ENCODE measurements around the gene QRSL1. TPM values are rescaled to one million over a fixed set of nuclear protein-coding genes. Genes with fewer than 3 reads are reported as not detected.

QRSL1 gene
- total and polyA plus RNA-seq, 3 experiments from 2014 or later = 9.7 to 27.2 (median 23.0) TPM

DNA sequence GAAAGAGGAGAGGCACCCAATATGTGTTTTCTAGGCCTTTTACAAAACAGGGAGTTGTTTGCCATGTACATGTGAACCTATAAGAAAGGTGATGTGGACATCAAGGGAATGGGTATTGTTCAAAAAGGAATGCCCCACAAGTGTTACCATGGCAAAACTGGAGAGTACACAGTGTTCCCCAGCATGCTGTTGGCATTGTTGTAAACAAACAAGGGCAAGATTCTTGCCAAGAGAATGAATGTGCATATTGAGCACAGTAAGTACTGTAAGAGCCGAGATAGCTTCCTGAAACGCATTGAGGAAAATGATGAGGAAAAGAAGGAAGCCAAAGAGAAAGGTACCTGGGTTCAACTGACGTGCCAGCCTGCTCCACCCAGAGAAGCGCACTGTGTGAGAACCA, 13.1 kb downstream of the QRSL1 start:
- H3K4me1 ChIP-seq (ENCODE audit: insufficient read depth, low read length) = no peaks in the 10 kb centered on the region
- no peaks in the 10 kb centered on the region for H3K27me3 Mint-ChIP-seq
- no peak overlapping the region for H3K27ac ChIP-seq (ENCODE audit: low read depth, low read length)
- peaks cover 17% of the 10 kb centered on the region for H3K36me3 ChIP-seq (ENCODE audit: insufficient read depth, low read length)
- no peaks in the 10 kb centered on the region for H3K27me3 ChIP-seq (ENCODE audit: insufficient read depth, low read length, poor library complexity, severe bottlenecking)
- POLR2A ChIA-PET = no interaction called here
- peaks cover 9 to 20% (median 17%) of the 10 kb centered on the region in 3 donors for H3K4me1 Mint-ChIP-seq
- H3K27ac Mint-ChIP-seq = no peak overlapping the region
- no peak overlapping the region for H3K4me3 Mint-ChIP-seq
- DNase-seq = no peak
- no peak overlapping the region for H3K4me3 ChIP-seq (ENCODE audit: low read length)
- no peaks in the 10 kb centered on the region for H3K9me3 ChIP-seq (ENCODE audit: low read length)
- no peaks in the 10 kb centered on the region for H3K9me3 Mint-ChIP-seq
- peaks cover 0 to 72% (median 25%) of the 10 kb centered on the region in 3 donors for H3K36me3 Mint-ChIP-seq
- CTCF ChIA-PET = no interaction called here

GRCh38 chr6:106643061-106643460, 13.7 kb downstream of the QRSL1 start:
- Mint-ChIP-seq H3K27ac (no peak overlapping the region), H3K27me3 (no peaks in the 10 kb centered on the region), H3K9me3 (no peaks in the 10 kb centered on the region), H3K4me3 (no peak overlapping the region), H3K4me1 (peaks cover 8 to 15% (median 11%) of the 10 kb centered on the region in 3 donors), H3K36me3 (peaks cover 0 to 69% (median 23%) of the 10 kb centered on the region in 3 donors)
- POLR2A ChIA-PET = no interaction called here
- DNase-seq = no peak
- H3K4me3 ChIP-seq (ENCODE audit: low read length) = no peak overlapping the region
- H3K36me3 ChIP-seq (ENCODE audit: insufficient read depth, low read length) = peaks cover 17% of the 10 kb centered on the region
- no peaks in the 10 kb centered on the region for H3K27me3 ChIP-seq (ENCODE audit: insufficient read depth, low read length, poor library complexity, severe bottlenecking)
- CTCF ChIA-PET = no interaction called here
- no peaks in the 10 kb centered on the region for H3K9me3 ChIP-seq (ENCODE audit: low read length)
- no peaks in the 10 kb centered on the region for H3K4me1 ChIP-seq (ENCODE audit: insufficient read depth, low read length)
- no peak overlapping the region for H3K27ac ChIP-seq (ENCODE audit: low read depth, low read length)

DNA sequence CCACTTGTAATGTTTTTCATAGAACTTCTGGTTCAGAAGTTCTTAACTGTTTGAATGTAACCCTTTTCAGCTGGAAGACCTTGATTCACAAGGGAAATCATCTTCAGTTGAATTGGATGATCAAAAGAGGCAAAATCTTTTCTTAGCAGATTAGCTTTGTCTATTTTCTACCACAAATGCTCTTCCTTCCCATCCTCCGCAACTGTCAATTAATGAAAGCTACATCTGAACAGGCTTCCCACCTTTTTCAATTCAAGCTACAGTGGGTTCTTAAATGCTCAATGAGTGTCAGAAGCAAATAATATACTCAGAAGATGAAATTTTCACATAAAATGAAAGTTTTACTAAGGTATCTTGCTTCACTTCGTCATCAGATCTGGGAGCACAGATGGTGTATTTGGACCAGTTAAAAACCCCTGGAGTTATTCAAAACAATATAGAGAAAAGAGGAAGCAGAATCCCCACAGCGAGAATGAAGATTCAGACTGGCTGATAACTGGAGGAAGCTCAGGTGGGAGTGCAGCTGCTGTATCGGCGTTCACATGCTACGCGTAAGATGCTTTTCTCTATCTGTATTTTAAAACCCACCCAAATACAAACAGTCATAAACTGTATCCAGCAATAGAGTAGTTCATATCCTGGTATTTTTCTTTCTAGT, 19.4 kb downstream of the QRSL1 start:
- no peaks in the 10 kb centered on the region for H3K27me3 ChIP-seq (ENCODE audit: insufficient read depth, low read length, poor library complexity, severe bottlenecking)
- DNase-seq = no peak
- H3K4me1 Mint-ChIP-seq = no peaks in the 10 kb centered on the region
- H3K36me3 Mint-ChIP-seq = peaks cover 0 to 77% (median 4%) of the 10 kb centered on the region in 3 donors
- H3K4me3 Mint-ChIP-seq = no peak overlapping the region
- H3K27ac ChIP-seq (ENCODE audit: low read depth, low read length) = no peak overlapping the region
- peak overlapping the region in 1 of 8 donors; percentile 54 for H3K27ac Mint-ChIP-seq
- POLR2A ChIA-PET = no interaction called here
- no peak overlapping the region for H3K4me3 ChIP-seq (ENCODE audit: low read length)
- CTCF ChIA-PET = interaction anchor here (0.8 kb wide), 1 partner anchor 82 kb away, joined by 3 read pairs; no protein-coding TSS in a partner anchor
- peaks cover 23% of the 10 kb centered on the region for H3K36me3 ChIP-seq (ENCODE audit: insufficient read depth, low read length)
- no peaks in the 10 kb centered on the region for H3K9me3 ChIP-seq (ENCODE audit: low read length)
- no peaks in the 10 kb centered on the region for H3K9me3 Mint-ChIP-seq
- H3K27me3 Mint-ChIP-seq = no peaks in the 10 kb centered on the region
- no peaks in the 10 kb centered on the region for H3K4me1 ChIP-seq (ENCODE audit: insufficient read depth, low read length)

DNA sequence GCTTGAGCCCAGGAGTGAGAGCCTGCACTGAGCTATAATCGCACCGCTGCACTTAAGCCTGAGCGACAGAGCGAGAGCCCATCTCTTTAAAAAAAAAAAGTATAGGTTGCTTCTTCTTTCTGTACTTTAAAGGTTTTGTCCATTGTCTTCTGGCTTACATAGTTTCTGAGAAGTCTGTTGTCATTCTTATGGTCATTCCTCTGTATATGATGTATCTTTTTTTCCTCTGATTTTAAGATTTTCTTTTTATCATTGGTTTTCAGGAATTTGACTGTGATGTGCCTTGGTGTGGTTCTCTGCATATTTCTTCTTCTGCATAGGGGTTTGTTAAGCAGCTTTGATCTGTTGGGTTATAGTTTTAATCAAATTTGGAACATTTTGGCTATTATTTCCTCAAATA, 29.1 kb downstream of the QRSL1 start:
- Histone ChIP-seq H3K36me3 (ENCODE audit: insufficient read depth, low read length) (no peaks in the 10 kb centered on the region), H3K27ac (ENCODE audit: low read depth, low read length) (no peak overlapping the region), H3K4me3 (ENCODE audit: low read length) (no peak overlapping the region), H3K4me1 (ENCODE audit: insufficient read depth, low read length) (no peaks in the 10 kb centered on the region), H3K9me3 (ENCODE audit: low read length) (no peaks in the 10 kb centered on the region), H3K27me3 (ENCODE audit: insufficient read depth, low read length, poor library complexity, severe bottlenecking) (no peaks in the 10 kb centered on the region)
- no peak overlapping the region for H3K27ac Mint-ChIP-seq
- no peak overlapping the region for H3K4me3 Mint-ChIP-seq
- H3K9me3 Mint-ChIP-seq = peaks cover 6 to 15% (median 10%) of the 10 kb centered on the region in 5 donors
- no peaks in the 10 kb centered on the region for H3K4me1 Mint-ChIP-seq
- ChIA-PET POLR2A (no interaction called here), CTCF (interaction anchor here (1.3 kb wide), 1 partner anchor 214 kb away, joined by 3 read pairs; no protein-coding TSS in a partner anchor)
- H3K36me3 Mint-ChIP-seq = peaks cover 41 to 84% (median 43%) of the 10 kb centered on the region in 3 donors
- H3K27me3 Mint-ChIP-seq = no peaks in the 10 kb centered on the region
- DNase-seq = no peak

DNA sequence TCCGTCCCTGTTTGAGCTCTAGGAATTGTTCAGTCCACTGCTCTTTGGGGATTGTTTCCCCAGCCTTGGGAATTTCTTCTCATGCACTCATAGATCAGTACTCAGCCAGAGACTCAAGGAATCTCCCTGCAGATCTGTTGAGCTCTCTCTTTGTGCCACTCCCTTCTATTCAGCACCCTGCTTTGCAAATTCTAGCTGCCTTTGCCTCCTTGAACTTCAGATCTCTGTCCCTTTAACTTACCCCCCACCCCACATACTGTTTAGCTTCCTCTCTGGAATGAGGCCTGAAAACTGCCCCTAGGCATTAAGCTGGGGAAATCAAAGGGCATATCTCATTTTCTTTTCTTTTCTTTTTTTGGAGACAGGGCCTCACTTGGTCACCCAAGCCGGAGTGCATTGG, 30.5 kb downstream of the QRSL1 start:
- Mint-ChIP-seq H3K27me3 (no peaks in the 10 kb centered on the region), H3K27ac (no peak overlapping the region), H3K4me1 (no peaks in the 10 kb centered on the region), H3K4me3 (no peak overlapping the region), H3K9me3 (peaks cover 6 to 15% (median 10%) of the 10 kb centered on the region in 5 donors), H3K36me3 (peaks cover 45 to 85% (median 47%) of the 10 kb centered on the region in 3 donors)
- POLR2A ChIA-PET = interaction anchor here (0.6 kb wide), 1 partner anchor 313 kb away, joined by 3 read pairs; no protein-coding TSS in a partner anchor
- Histone ChIP-seq H3K4me1 (ENCODE audit: insufficient read depth, low read length) (no peaks in the 10 kb centered on the region), H3K4me3 (ENCODE audit: low read length) (no peak overlapping the region), H3K27me3 (ENCODE audit: insufficient read depth, low read length, poor library complexity, severe bottlenecking) (no peaks in the 10 kb centered on the region), H3K27ac (ENCODE audit: low read depth, low read length) (no peak overlapping the region), H3K9me3 (ENCODE audit: low read length) (no peaks in the 10 kb centered on the region), H3K36me3 (ENCODE audit: insufficient read depth, low read length) (no peaks in the 10 kb centered on the region)
- CTCF ChIA-PET = no interaction called here
- no peak for DNase-seq

- no peak overlapping the region for H3K4me3 Mint-ChIP-seq
- Histone ChIP-seq H3K27me3 (ENCODE audit: insufficient read depth, low read length, poor library complexity, severe bottlenecking) (no peaks in the 10 kb centered on the region), H3K4me3 (ENCODE audit: low read length) (no peak overlapping the region), H3K9me3 (ENCODE audit: low read length) (no peaks in the 10 kb centered on the region), H3K27ac (ENCODE audit: low read depth, low read length) (no peak overlapping the region), H3K36me3 (ENCODE audit: insufficient read depth, low read length) (no peaks in the 10 kb centered on the region), H3K4me1 (ENCODE audit: insufficient read depth, low read length) (no peaks in the 10 kb centered on the region)
- DNase-seq = no peak
- H3K4me1 Mint-ChIP-seq = no peaks in the 10 kb centered on the region
- CTCF ChIA-PET = no interaction called here
- POLR2A ChIA-PET = no interaction called here
- H3K36me3 Mint-ChIP-seq = peaks cover 28 to 83% (median 41%) of the 10 kb centered on the region in 3 donors
- peaks cover 3 to 11% (median 8%) of the 10 kb centered on the region in 5 donors for H3K9me3 Mint-ChIP-seq
- H3K27me3 Mint-ChIP-seq = no peaks in the 10 kb centered on the region
- H3K27ac Mint-ChIP-seq = no peak overlapping the region
These were observed 33.1 kb downstream of the QRSL1 start for GRCh38 chr6:106662458-106662857.

- Mint-ChIP-seq H3K9me3 (no peaks in the 10 kb centered on the region), H3K4me3 (no peak overlapping the region), H3K27me3 (no peaks in the 10 kb centered on the region), H3K27ac (no peak overlapping the region), H3K36me3 (peaks cover 4 to 51% (median 23%) of the 10 kb centered on the region in 3 donors), H3K4me1 (no peaks in the 10 kb centered on the region)
- Histone ChIP-seq H3K4me1 (ENCODE audit: insufficient read depth, low read length) (no peaks in the 10 kb centered on the region), H3K4me3 (ENCODE audit: low read length) (no peak overlapping the region), H3K27me3 (ENCODE audit: insufficient read depth, low read length, poor library complexity, severe bottlenecking) (no peaks in the 10 kb centered on the region), H3K9me3 (ENCODE audit: low read length) (no peaks in the 10 kb centered on the region), H3K27ac (ENCODE audit: low read depth, low read length) (no peak overlapping the region), H3K36me3 (ENCODE audit: insufficient read depth, low read length) (no peaks in the 10 kb centered on the region)
- POLR2A ChIA-PET = no interaction called here
- DNase-seq = no peak
- CTCF ChIA-PET = no interaction called here
These were observed 37.1 kb downstream of the QRSL1 start for GRCh38 chr6:106666282-106667021.

DNA sequence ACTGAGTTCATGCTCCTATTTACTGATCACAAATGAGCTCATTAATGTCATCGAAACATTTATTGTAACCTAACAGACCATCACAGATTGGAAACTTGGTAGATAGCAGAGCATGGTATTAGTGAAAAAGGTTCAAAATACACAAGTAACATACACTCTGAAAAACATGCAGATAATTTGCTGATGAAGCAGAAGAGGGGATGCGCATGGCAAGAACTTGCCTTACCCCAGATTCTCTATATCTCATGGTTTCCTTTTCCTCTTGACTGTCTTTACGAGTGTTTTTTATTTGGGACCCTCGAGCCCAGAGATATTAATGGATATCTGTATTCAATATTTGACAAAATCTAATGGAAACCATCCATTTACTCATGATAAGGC, 37.6 kb downstream of the QRSL1 start:
- no peak overlapping the region for H3K27ac Mint-ChIP-seq
- no peak overlapping the region for H3K4me3 Mint-ChIP-seq
- no peaks in the 10 kb centered on the region for H3K27me3 Mint-ChIP-seq
- no peak overlapping the region for H3K27ac ChIP-seq (ENCODE audit: low read depth, low read length)
- H3K9me3 ChIP-seq (ENCODE audit: low read length) = no peaks in the 10 kb centered on the region
- POLR2A ChIA-PET = no interaction called here
- H3K4me1 Mint-ChIP-seq = no peaks in the 10 kb centered on the region
- no peaks in the 10 kb centered on the region for H3K36me3 ChIP-seq (ENCODE audit: insufficient read depth, low read length)
- no peak for DNase-seq
- H3K36me3 Mint-ChIP-seq = peaks cover 4 to 49% (median 22%) of the 10 kb centered on the region in 3 donors
- no peak overlapping the region for H3K4me3 ChIP-seq (ENCODE audit: low read length)
- no peaks in the 10 kb centered on the region for H3K4me1 ChIP-seq (ENCODE audit: insufficient read depth, low read length)
- CTCF ChIA-PET = no interaction called here
- H3K27me3 ChIP-seq (ENCODE audit: insufficient read depth, low read length, poor library complexity, severe bottlenecking) = no peaks in the 10 kb centered on the region
- H3K9me3 Mint-ChIP-seq = no peaks in the 10 kb centered on the region

Data from CD8-positive, alpha-beta memory T cell (primary cell).